Adrenal gland (tissue), 5 donors: ENCODE data around the gene ANKRD23.

Experiments used
- CTCF ChIP-seq, 6 experiments: fragments of 450-650 bp in 4 of 6; fragments of 200-600 bp in 2 of 6; sonication (generic) in 1 of 6; IDR thresholded peaks; 1 replicate in 5 of 6; 2 replicates in 1 of 6; pipeline versions ENCODE4 v1.5.1 to v1.8.0; 2016 to 2021; ENCODE audit warnings: antibody characterized with exemption in 6 of 6, mild to moderate bottlenecking in 2 of 6, moderate library complexity in 1 of 6
- POLR2A ChIP-seq, 2 donors: fragments of 450-650 bp; IDR thresholded peaks; one replicate each; pipeline ENCODE4 v1.6.1; 2017; ENCODE audit warnings: antibody characterized with exemption in 2 of 2, mild to moderate bottlenecking in 2 of 2, moderate library complexity in 1 of 2
- donor health status: DM: no; HTN: no; CAD: no.

GRCh38 chr2:96842600-96842999, 1.2 kb downstream of the ANKRD23 start:
- no peak for TF ChIP-seq CTCF (IDR thresholded peaks at IDR 0.05)
- TF ChIP-seq POLR2A (IDR thresholded peaks at IDR 0.05): no peak
